C4-2B (cell line): ENCODE data around the gene EPS8L1.

Experiments used
- H3K27ac ChIP-seq: fragments of 450-650 bp; 2 replicates; pipeline ENCODE4 v1.5.1; 2017
- CTCF ChIP-seq: fragments of 450-650 bp; conservative IDR thresholded peaks from 2 replicates; pipeline ENCODE4 v1.5.1; 2017; ENCODE audit warnings: mild to moderate bottlenecking
- ZFX ChIP-seq: fragments of 450-650 bp; IDR thresholded peaks from 2 replicates; pipeline ENCODE4 v1.6.1; 2017

EPS8L1 gene

GRCh38 chr19:55083004-55083850, 7.6 kb downstream of the EPS8L1 start:
- no peak for TF ChIP-seq CTCF
- no peak for TF ChIP-seq ZFX

DNA sequence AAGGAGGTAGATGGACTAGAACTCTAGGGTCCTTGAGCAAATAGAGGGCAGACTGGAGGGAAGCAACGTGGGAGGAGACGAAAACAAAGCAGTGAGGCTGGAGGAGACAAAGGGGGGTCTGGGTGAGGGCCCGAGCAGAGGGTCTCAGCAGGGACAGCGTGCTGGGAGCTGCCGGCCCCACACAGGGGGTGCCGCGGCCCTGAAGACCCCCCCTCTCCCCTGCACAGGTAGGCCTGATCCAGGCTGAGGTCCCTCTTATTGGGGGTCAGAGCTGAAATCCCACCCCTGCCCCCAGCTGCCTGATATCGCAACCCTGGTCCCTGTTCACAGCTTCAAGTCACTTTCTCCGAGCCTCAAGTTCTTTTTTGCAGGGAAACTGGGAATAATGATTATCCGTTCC, 8.7 kb downstream of the EPS8L1 start:
- H3K27ac ChIP-seq = no peak overlapping the region
- no peak for TF ChIP-seq ZFX
- no peak for TF ChIP-seq CTCF

More at GRCh38 chr19:55083004-55083850, 7.6 kb downstream of the EPS8L1 start:
- H3K27ac ChIP-seq = no peak overlapping the region

- TF ChIP-seq CTCF = no peak
- TF ChIP-seq ZFX = no peak
- H3K27ac ChIP-seq = no peak overlapping the region
These were observed 10.4 kb downstream of the EPS8L1 start for GRCh38 chr19:55085923-55086715.

- no peak overlapping the region for H3K27ac ChIP-seq
- TF ChIP-seq ZFX (no peak), CTCF (no peak)
These were observed 11.3 kb downstream of the EPS8L1 start for GRCh38 chr19:55086730-55087541.

- no peak for TF ChIP-seq ZFX
- no peak for TF ChIP-seq CTCF
- no peak overlapping the region for H3K27ac ChIP-seq
These were observed 11.9 kb downstream of the EPS8L1 start for GRCh38 chr19:55087542-55087901.

DNA sequence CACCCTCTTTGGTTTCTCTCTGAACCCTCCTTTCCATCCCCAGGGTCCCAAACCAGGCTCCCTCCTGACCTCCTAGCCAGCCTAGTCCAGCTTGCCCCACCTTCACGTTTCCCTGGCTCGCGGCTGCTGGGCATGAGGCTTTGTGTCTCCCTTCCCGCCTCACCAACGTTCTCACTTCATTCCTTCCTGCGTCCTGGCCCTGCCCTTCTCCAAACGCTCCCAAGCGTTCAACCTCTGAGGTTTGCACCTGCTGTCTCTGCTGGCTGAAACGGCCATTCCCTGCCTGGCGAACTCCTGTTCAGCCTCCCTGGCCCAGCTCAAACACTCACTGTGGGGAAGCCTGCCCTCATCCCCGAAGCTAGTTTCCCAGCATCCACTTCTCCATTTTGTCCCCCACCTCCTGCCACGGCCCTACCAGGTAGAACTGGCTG, 12.4 kb downstream of the EPS8L1 start:
- TF ChIP-seq ZFX (no peak), CTCF (no peak)
- H3K27ac ChIP-seq = no peak overlapping the region
